ENCODE data around the gene FRMD6. TPM values are rescaled to one million over a fixed set of nuclear protein-coding genes. Genes with fewer than 3 reads are reported as not detected.
"Not testable (repeated sequence)": the region's sequence is repeated elsewhere in the genome, so short reads cannot be mapped to it uniquely, and the experiment has no call there.

The FRMD6 gene
- total RNA-seq, 2 donors from 2014 or later = 3.4 to 5.9 TPM

- Mint-ChIP-seq H3K27ac (no peak overlapping the region), H3K36me3 (ENCODE audit: low read depth) (no peaks in the 10 kb centered on the region), H3K9me3 (no peaks in the 10 kb centered on the region), H3K27me3 (peaks cover 22% of the 10 kb centered on the region), H3K4me1 (no peaks in the 10 kb centered on the region), H3K4me3 (no peak overlapping the region)
- no peak for ATAC-seq (replicated peaks)
These were observed 81.4 kb downstream of the FRMD6 start for GRCh38 chr14:51733147-51733546.

- no peaks in the 10 kb centered on the region for H3K9me3 Mint-ChIP-seq
- H3K36me3 Mint-ChIP-seq (ENCODE audit: low read depth) = no peaks in the 10 kb centered on the region
- ATAC-seq (replicated peaks) = no peak
- no peak overlapping the region for H3K27ac Mint-ChIP-seq
- no peak overlapping the region for H3K4me3 Mint-ChIP-seq
- no peaks in the 10 kb centered on the region for H3K4me1 Mint-ChIP-seq
- H3K27me3 Mint-ChIP-seq = peaks cover 22% of the 10 kb centered on the region
These were observed 84.1 kb downstream of the FRMD6 start for GRCh38 chr14:51735851-51736250.

GRCh38 chr14:51738754-51739153, 87.0 kb downstream of the FRMD6 start:
- Mint-ChIP-seq H3K9me3 (no peaks in the 10 kb centered on the region), H3K27me3 (peaks cover 9% of the 10 kb centered on the region), H3K27ac (no peak overlapping the region), H3K4me3 (no peak overlapping the region), H3K36me3 (ENCODE audit: low read depth) (no peaks in the 10 kb centered on the region), H3K4me1 (no peaks in the 10 kb centered on the region)
- peak; percentile 18 for ATAC-seq (replicated peaks)

- ATAC-seq (replicated peaks) = peak; percentile 49
- Mint-ChIP-seq H3K9me3 (no peaks in the 10 kb centered on the region), H3K27ac (no peak overlapping the region), H3K4me3 (no peak overlapping the region), H3K27me3 (no peaks in the 10 kb centered on the region), H3K4me1 (no peaks in the 10 kb centered on the region), H3K36me3 (ENCODE audit: low read depth) (no peaks in the 10 kb centered on the region)
These were observed 91.9 kb downstream of the FRMD6 start for GRCh38 chr14:51743588-51744000.

- H3K4me3 Mint-ChIP-seq = no peak overlapping the region
- no peaks in the 10 kb centered on the region for H3K27me3 Mint-ChIP-seq
- H3K27ac Mint-ChIP-seq = no peak overlapping the region
- H3K9me3 Mint-ChIP-seq = no peaks in the 10 kb centered on the region
- peak; percentile 70 for ATAC-seq (replicated peaks)
- no peaks in the 10 kb centered on the region for H3K36me3 Mint-ChIP-seq (ENCODE audit: low read depth)
- H3K4me1 Mint-ChIP-seq = no peaks in the 10 kb centered on the region
These were observed 92.8 kb downstream of the FRMD6 start for GRCh38 chr14:51744372-51745130.

DNA sequence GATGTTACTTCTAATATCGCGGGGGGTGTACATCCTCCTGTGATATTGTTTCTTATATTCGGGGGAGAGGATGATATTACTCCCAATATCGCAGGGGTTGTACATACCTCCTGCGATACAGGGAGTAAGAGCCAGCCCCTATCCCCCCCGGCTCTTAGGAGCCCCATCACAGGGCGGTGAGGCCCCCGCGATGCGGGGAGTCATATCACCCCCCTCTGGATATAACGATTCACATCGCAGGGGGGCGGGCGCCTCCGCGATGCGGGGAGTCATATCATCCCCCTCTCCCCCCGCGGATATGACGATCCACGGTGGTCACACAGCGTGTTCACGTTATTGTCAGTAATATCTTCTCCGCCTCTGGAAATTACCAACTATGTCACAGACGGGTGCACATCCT, 95.1 kb downstream of the FRMD6 start:
- not testable (repeated sequence) for H3K4me3 Mint-ChIP-seq; H3K4me1 Mint-ChIP-seq; ATAC-seq (replicated peaks); H3K36me3 Mint-ChIP-seq (ENCODE audit: low read depth); H3K27ac Mint-ChIP-seq; H3K9me3 Mint-ChIP-seq; H3K27me3 Mint-ChIP-seq

DNA sequence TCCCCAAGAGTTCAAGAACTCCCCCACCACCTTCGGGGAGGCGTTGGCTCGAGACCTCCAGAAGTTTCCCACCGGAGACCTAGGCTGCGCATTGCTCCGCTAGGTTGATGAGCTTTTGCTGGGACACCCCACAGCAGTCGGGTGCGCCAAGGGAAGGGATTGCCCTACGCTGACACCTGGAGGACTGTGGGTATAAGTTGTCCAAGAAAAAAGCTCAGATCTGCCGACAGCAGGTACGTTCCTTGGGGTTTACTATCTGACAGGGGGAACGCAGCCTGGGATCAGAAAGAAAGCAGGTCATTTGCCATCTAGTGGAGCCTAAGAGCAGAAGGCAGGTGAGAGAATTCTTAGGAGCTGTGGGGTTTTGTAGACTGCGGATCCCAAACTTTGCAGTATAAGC, 98.8 kb downstream of the FRMD6 start:
- Mint-ChIP-seq H3K9me3 (no peaks in the 10 kb centered on the region), H3K27me3 (peaks cover 8% of the 10 kb centered on the region), H3K36me3 (ENCODE audit: low read depth) (no peaks in the 10 kb centered on the region), H3K4me3 (no peak overlapping the region), H3K4me1 (no peaks in the 10 kb centered on the region), H3K27ac (no peak overlapping the region)
- ATAC-seq (replicated peaks) = no peak

- H3K27me3 Mint-ChIP-seq; H3K27ac Mint-ChIP-seq; H3K9me3 Mint-ChIP-seq; H3K36me3 Mint-ChIP-seq (ENCODE audit: low read depth); ATAC-seq (replicated peaks); H3K4me1 Mint-ChIP-seq; H3K4me3 Mint-ChIP-seq: not testable (repeated sequence)
These were observed 100.1 kb downstream of the FRMD6 start for GRCh38 chr14:51751611-51752345.

GRCh38 chr14:51757756-51758155, 106.0 kb downstream of the FRMD6 start:
- not testable (repeated sequence) for H3K9me3 Mint-ChIP-seq; H3K27ac Mint-ChIP-seq; H3K4me3 Mint-ChIP-seq; H3K4me1 Mint-ChIP-seq; H3K36me3 Mint-ChIP-seq (ENCODE audit: low read depth); ATAC-seq (replicated peaks)
- H3K27me3 Mint-ChIP-seq = peaks cover 11% of the 10 kb centered on the region

DNA sequence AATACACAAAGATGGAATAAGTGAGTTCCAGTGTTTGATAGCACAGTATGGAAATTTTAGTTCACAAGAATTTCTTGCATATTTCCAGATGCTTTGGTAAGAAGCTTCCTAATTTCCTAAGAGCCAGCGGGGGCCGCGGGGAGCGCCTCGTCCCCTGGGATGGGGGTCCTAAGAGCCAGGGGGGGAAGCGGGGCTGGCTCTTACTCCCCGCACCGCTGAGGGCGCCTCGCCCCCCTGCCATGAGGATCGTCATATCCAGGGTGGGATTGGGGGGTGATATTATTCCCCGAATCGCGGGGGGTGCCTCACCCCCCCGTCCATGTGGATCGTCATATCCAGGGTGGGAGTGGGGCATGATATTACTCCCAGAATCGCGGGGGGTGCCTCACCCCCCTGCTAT, 108.2 kb downstream of the FRMD6 start:
- peaks cover 4% of the 10 kb centered on the region for H3K4me1 Mint-ChIP-seq
- H3K27me3 Mint-ChIP-seq = peaks cover 13% of the 10 kb centered on the region
- H3K9me3 Mint-ChIP-seq = no peaks in the 10 kb centered on the region
- no peaks in the 10 kb centered on the region for H3K36me3 Mint-ChIP-seq (ENCODE audit: low read depth)
- no peak overlapping the region for H3K27ac Mint-ChIP-seq
- H3K4me3 Mint-ChIP-seq = no peak overlapping the region
- no peak for ATAC-seq (replicated peaks)

- H3K4me1 Mint-ChIP-seq; H3K4me3 Mint-ChIP-seq; H3K9me3 Mint-ChIP-seq; H3K36me3 Mint-ChIP-seq (ENCODE audit: low read depth); H3K27ac Mint-ChIP-seq; ATAC-seq (replicated peaks): not testable (repeated sequence)
- H3K27me3 Mint-ChIP-seq = peaks cover 32% of the 10 kb centered on the region
These were observed 114.0 kb downstream of the FRMD6 start for GRCh38 chr14:51765726-51766125.

GRCh38 chr14:51766586-51766985, 114.9 kb downstream of the FRMD6 start:
- not testable (repeated sequence) for H3K4me1 Mint-ChIP-seq; ATAC-seq (replicated peaks); H3K9me3 Mint-ChIP-seq; H3K4me3 Mint-ChIP-seq; H3K27ac Mint-ChIP-seq; H3K36me3 Mint-ChIP-seq (ENCODE audit: low read depth)
- peaks cover 28% of the 10 kb centered on the region for H3K27me3 Mint-ChIP-seq

DNA sequence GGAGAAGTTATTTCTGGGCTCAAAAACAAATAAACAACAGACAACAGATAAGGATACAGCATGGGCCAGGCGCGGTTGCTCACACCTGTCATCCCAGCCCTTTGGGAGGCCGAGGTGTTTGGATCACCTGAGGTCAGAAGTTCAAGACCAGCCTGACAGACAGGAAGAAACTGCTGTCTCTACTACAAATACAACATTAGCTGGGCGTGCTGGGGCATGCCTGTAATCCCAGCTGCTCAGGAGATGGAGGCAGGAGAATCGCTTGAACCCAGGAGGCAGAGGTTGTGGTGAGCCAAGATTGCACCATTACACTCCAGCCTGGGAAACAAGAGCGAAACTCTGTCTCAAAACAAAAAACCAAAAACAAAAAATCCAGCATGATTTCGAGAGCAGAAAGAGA, 117.6 kb downstream of the FRMD6 start:
- not testable (repeated sequence) for H3K4me1 Mint-ChIP-seq; H3K27ac Mint-ChIP-seq; H3K36me3 Mint-ChIP-seq (ENCODE audit: low read depth); H3K9me3 Mint-ChIP-seq; ATAC-seq (replicated peaks); H3K4me3 Mint-ChIP-seq
- peaks cover 20% of the 10 kb centered on the region for H3K27me3 Mint-ChIP-seq

GRCh38 chr14:51774209-51774608, 122.5 kb downstream of the FRMD6 start:
- Mint-ChIP-seq H3K4me1 (no peaks in the 10 kb centered on the region), H3K27ac (no peak overlapping the region), H3K4me3 (no peak overlapping the region), H3K36me3 (ENCODE audit: low read depth) (no peaks in the 10 kb centered on the region), H3K27me3 (peaks cover 8% of the 10 kb centered on the region), H3K9me3 (no peaks in the 10 kb centered on the region)
- peak; percentile 51 for ATAC-seq (replicated peaks)
